RWPE1 (cell line): ENCODE data around the gene GRB10.
A peak's percentile ranks its signal among the peaks of the same experiment; 100 is the strongest.

Experiments
- CTCF ChIA-PET: fragments of 350-600 bp; sonication (Branson Sonifier 250); formaldehyde crosslinking; extraction: SDS; loops from one replicate; lab custom pipeline; 2021; lab: Yijun Ruan, JAX
- POLR2A ChIA-PET: fragments of 400-600 bp; formaldehyde crosslinking; extraction: SDS; loops from one replicate; lab custom pipeline; 2020; ENCODE audit warnings: antibody characterized with exemption; ENCODE audit not compliant: low non-redundant PET; lab: Yijun Ruan, JAX
- DNase-seq: peaks from one replicate; pipeline ENCODE4 v3.0.0; 2012; ENCODE audit warnings: low spot score
- H3K27ac ChIP-seq: fragments of 450-650 bp; 2 replicates; pipeline ENCODE4 v1.5.1; 2017
- CTCF ChIP-seq: fragments of 450-650 bp; conservative IDR thresholded peaks from 2 replicates; pipeline ENCODE4 v1.5.1; 2017; ENCODE audit warnings: low read depth, mild to moderate bottlenecking

The GRB10 gene

GRCh38 chr7:50728184-50728583, 54.5 kb downstream of the GRB10 start:
- no peak overlapping the region for H3K27ac ChIP-seq
- ChIA-PET POLR2A (no interaction called here), CTCF (interaction anchor here (0.6 kb wide), 2 partner anchors 24 to 413 kb away, joined by 3 read pairs; no protein-coding TSS in a partner anchor)
- no peak for TF ChIP-seq CTCF
- no peak for DNase-seq

GRCh38 chr7:50727711-50728110, 55.0 kb downstream of the GRB10 start:
- ChIA-PET CTCF (interaction anchor here (0.6 kb wide), 1 partner anchor 25 kb away, joined by 3 read pairs; no protein-coding TSS in a partner anchor), POLR2A (no interaction called here)
- no peak for TF ChIP-seq CTCF
- no peak for DNase-seq
- H3K27ac ChIP-seq, result no peak overlapping the region

GRCh38 chr7:50727072-50727471, 55.6 kb downstream of the GRB10 start:
- DNase-seq, result peak; percentile 20
- ChIA-PET POLR2A (no interaction called here), CTCF (no interaction called here)
- H3K27ac ChIP-seq, result no peak overlapping the region
- TF ChIP-seq CTCF, result no peak

GRCh38 chr7:50725774-50726173, 56.9 kb downstream of the GRB10 start:
- no peak for TF ChIP-seq CTCF
- H3K27ac ChIP-seq, result no peak overlapping the region
- CTCF ChIA-PET, result interaction anchor here (0.6 kb wide), 1 partner anchor 19 kb away, joined by 3 read pairs; no protein-coding TSS in a partner anchor
- DNase-seq, result no peak
- POLR2A ChIA-PET, result no interaction called here

GRCh38 chr7:50724526-50725520, 57.9 kb downstream of the GRB10 start:
- CTCF ChIA-PET, result interaction anchor here (0.6 kb wide), 1 partner anchor 457 kb away, joined by 3 read pairs; no protein-coding TSS in a partner anchor
- DNase-seq, result no peak
- no peak for TF ChIP-seq CTCF
- H3K27ac ChIP-seq, result no peak overlapping the region
- POLR2A ChIA-PET, result no interaction called here

GRCh38 chr7:50723888-50724287, 58.8 kb downstream of the GRB10 start:
- no peak overlapping the region for H3K27ac ChIP-seq
- CTCF ChIA-PET, result no interaction called here
- DNase-seq, result no peak
- TF ChIP-seq CTCF, result no peak
- POLR2A ChIA-PET, result no interaction called here
